GM12878 (cell line): ENCODE measurements around the gene FCGBP. TPM values are rescaled to one million over a fixed set of nuclear protein-coding genes. Genes with fewer than 3 reads are reported as not detected.

ENCODE experiments used
- ATAC-seq: fragments of 200-7000 bp; cut with Tn5 transposase; 3 replicates; pipeline ENCODE4 v1.9.1; 2020; ENCODE audit warnings: mild to moderate bottlenecking, moderate library complexity
- BruUV-seq: library from RNA; stranded (reverse); fragments of 400-500 nt; replicated peaks from 2 replicates; lab custom pipeline; 2021; lab: Mats Ljungman, UMichigan
- CTCF ChIA-PET: fragments of 300-600 bp; sonication (Branson Sonifier 250); formaldehyde crosslinking; extraction: SDS; loops from one replicate; lab custom pipeline; 2021; ENCODE audit warnings: inconsistent platforms; lab: Yijun Ruan, JAX
- POLR2A ChIA-PET: fragments of 350-600 bp; formaldehyde crosslinking; extraction: SDS; loops from one replicate; lab custom pipeline; 2021; ENCODE audit warnings: inconsistent platforms; lab: Charles Lee
- RAD21 ChIA-PET: fragments of 300-600 bp; sonication (Branson Sonifier 250); formaldehyde crosslinking; loops from one replicate; lab custom pipeline; 2023; ENCODE audit warnings: antibody characterized with exemption; ENCODE audit not compliant: unreplicated experiment; lab: Charles Lee
- SMC1A ChIA-PET: fragments of 300-600 bp; sonication (Branson Sonifier 250); formaldehyde crosslinking; loops from one replicate; lab custom pipeline; 2023; ENCODE audit not compliant: unreplicated experiment, uncharacterized antibody; lab: Charles Lee
- DNase-seq: peaks from one replicate; pipeline ENCODE4 v3.0.0-alpha.2; 2011; ENCODE audit warnings: low read depth, low spot score
- FAIRE-seq: peaks from 3 replicates; lab custom pipeline; 2011; peaks lifted over from hg19 to GRCh38; lab: Jason Lieb, UNC
- H2AFZ ChIP-seq: 2 replicates; pipeline ENCODE4 v1.6.0; 2011; ENCODE audit warnings: low read depth, low read length, control low read depth; ENCODE audit not compliant: control insufficient read depth
- H3K27ac ChIP-seq: 2 replicates; pipeline ENCODE4 v1.5.1; 2011; ENCODE audit warnings: control low read depth; ENCODE audit not compliant: control insufficient read depth, insufficient read depth
- H3K27me3 ChIP-seq, 2 experiments: replicated peaks in 1 of 2; 2 replicates each; pipeline versions ENCODE4 v1.6.0 to v1.6.1; 2011; ENCODE audit warnings: low read length in 1 of 2; ENCODE audit not compliant: control insufficient read depth in 2 of 2, insufficient read depth in 2 of 2
- H3K36me3 ChIP-seq, 2 experiments: 2 replicates each; pipeline ENCODE4 v1.5.1; 2011; ENCODE audit warnings: low read length in 1 of 2; ENCODE audit not compliant: control insufficient read depth in 2 of 2, insufficient read depth in 2 of 2
- H3K4me1 ChIP-seq: 2 replicates; pipeline ENCODE4 v1.6.1; 2011; ENCODE audit warnings: mild to moderate bottlenecking, low read length, moderate library complexity, mixed read lengths; ENCODE audit not compliant: control insufficient read depth, insufficient read depth
- H3K4me2 ChIP-seq: 2 replicates; pipeline ENCODE4 v1.6.0; 2011; ENCODE audit warnings: control low read depth; ENCODE audit not compliant: control insufficient read depth, insufficient read depth
- H3K4me3 ChIP-seq: fragments of 200-600 bp; sonication (generic); 2 replicates; pipeline ENCODE4 v1.5.1; 2016
- H3K79me2 ChIP-seq: 2 replicates; pipeline ENCODE4 v1.6.0; 2011; ENCODE audit warnings: low read length; ENCODE audit not compliant: control insufficient read depth, insufficient read depth
- H3K9ac ChIP-seq: 2 replicates; pipeline ENCODE4 v1.8.0; 2011; ENCODE audit warnings: low read length, control low read depth, mixed read lengths; ENCODE audit not compliant: control insufficient read depth, insufficient read depth
- H3K9me3 ChIP-seq: replicated peaks from 3 replicates; pipeline ENCODE4 v1.5.1; 2011; ENCODE audit warnings: mild to moderate bottlenecking, low read length; ENCODE audit not compliant: control insufficient read depth, insufficient read depth
- H4K20me1 ChIP-seq: 2 replicates; pipeline ENCODE4 v1.6.0; 2011; ENCODE audit not compliant: control insufficient read depth, insufficient read depth
- BACH1 ChIP-seq: fragments of 450-650 bp; IDR thresholded peaks from 2 replicates; pipeline ENCODE4 v1.6.1; 2017; ENCODE audit warnings: mild to moderate bottlenecking, borderline replicate concordance
- CHD2 ChIP-seq: IDR thresholded peaks from 2 replicates; pipeline ENCODE4 v1.6.1; 2011; ENCODE audit warnings: low read depth, low read length, improper control_type of control experiment, borderline replicate concordance
- CREM ChIP-seq: IDR thresholded peaks from 2 replicates; pipeline ENCODE4 v1.6.1; 2014; ENCODE audit warnings: antibody characterized with exemption, low read depth
- EZH2 ChIP-seq: IDR thresholded peaks from 2 replicates; pipeline ENCODE4 v1.6.1; 2012; ENCODE audit warnings: low read depth, mild to moderate bottlenecking, control low read depth, inconsistent platforms, low read length, borderline replicate concordance; ENCODE audit not compliant: control insufficient read depth
- MEF2B ChIP-seq: fragments of 450-650 bp; IDR thresholded peaks from 2 replicates; pipeline ENCODE4 v1.6.1; 2018; ENCODE audit warnings: mild to moderate bottlenecking, moderate library complexity; ENCODE audit not compliant: partially characterized antibody, poor library complexity, severe bottlenecking
- MXI1 ChIP-seq: fragments of 150-350 bp; IDR thresholded peaks from 2 replicates; pipeline ENCODE4 v1.6.1; 2011; ENCODE audit warnings: low read depth, mild to moderate bottlenecking, inconsistent platforms, low read length, improper control_type of control experiment
- RAD21 ChIP-seq: IDR thresholded peaks from 2 replicates; pipeline ENCODE4 v1.6.1; 2011; ENCODE audit warnings: mild to moderate bottlenecking, low read depth, low read length, moderate library complexity; ENCODE audit not compliant: insufficient read depth
- RELA ChIP-seq: fragments of 450-650 bp; IDR thresholded peaks from 2 replicates; pipeline ENCODE4 v1.8.0; 2014; ENCODE audit warnings: borderline replicate concordance; ENCODE audit not compliant: partially characterized antibody
- STAT3 ChIP-seq: IDR thresholded peaks from 2 replicates; pipeline ENCODE4 v1.6.1; 2011; ENCODE audit warnings: low read depth, low read length, improper control_type of control experiment
- SUZ12 ChIP-seq: fragments of 200-600 bp; sonication (generic); IDR thresholded peaks from one replicate; pipeline ENCODE4 v1.6.1; 2018; ENCODE audit warnings: antibody characterized with exemption, mild to moderate bottlenecking; ENCODE audit not compliant: unreplicated experiment
- ZBTB11 ChIP-seq: fragments of 450-650 bp; formaldehyde crosslinking; IDR thresholded peaks from 2 replicates; pipeline ENCODE4 v1.5.0; 2022; ENCODE audit warnings: mild to moderate bottlenecking, missing genetic modification characterization
- ZZZ3 ChIP-seq: IDR thresholded peaks from 2 replicates; pipeline ENCODE4 v1.6.1; 2011; ENCODE audit warnings: low read depth; ENCODE audit not compliant: control insufficient read depth, insufficient read length
- WGBS: methylation state at CpG from one replicate; pipeline ENCODE4 v1.1.6; 2016; ENCODE audit warnings: low lambda C conversion rate; ENCODE audit not compliant: insufficient replicate concordance, insufficient coverage; ENCODE audit errors: missing lambda C conversion rate; 5-methylcytosine and 5-hydroxymethylcytosine counted together
- in situ Hi-C: fragments of 300-500 bp; cut with MboI; formaldehyde crosslinking; loops from 9 replicates; pipeline ENCODE4 v1.14.3; 2018; ENCODE audit warnings: mixed read lengths
- intact Hi-C: fragments of 100-400 bp; cut with micrococcal nuclease; formaldehyde crosslinking; loops from one replicate; pipeline ENCODE4 v1.14.2; 2022; ENCODE audit not compliant: unreplicated experiment
- polyA plus RNA-seq, 11 experiments: library from polyadenylated mRNA; depleted of rRNA in 4 of 11; unstranded in 6 of 11; stranded (reverse) in 5 of 11; fragments of >200 nt; fragmentation: Nextera tagmentation in 4 of 11; fragmentation: Illumina TruSeq in 1 of 11; extraction: Ambion mirVana in 4 of 11; extraction: Trizol in 1 of 11; gene quantifications; 1 replicate in 1 of 11; 2 replicates in 10 of 11; pipeline versions ENCODE4 v1.2.1 to v1.2.3, GENCODE V29; 2011 to 2016; ENCODE audit warnings: inconsistent platforms in 2 of 11, missing spikeins in 2 of 11, low read depth in 1 of 11
- total RNA-seq, 4 experiments: library from RNA; depleted of rRNA in 3 of 4; stranded (reverse); fragments of >200 nt in 3 of 4; fragmentation: Illumina TruSeq in 1 of 4; extraction: Trizol in 1 of 4; gene quantifications; 2 replicates each; pipeline versions ENCODE4 v1.2.1 to v1.2.3, GENCODE V29; 2013 to 2021

FCGBP gene
- total and polyA plus RNA-seq, 10 of the 15 experiments (the other 5 are each of a cell fraction or from before 2014, with no cell fraction given): 0.02 to 3.2 (median 0.37) TPM; not detected in 2

- no peaks in the 10 kb centered on the region for H3K4me1 ChIP-seq
- H2AFZ ChIP-seq: no peak overlapping the region
- no peak for ATAC-seq
- intact Hi-C loops (no loop called here), in situ Hi-C loops (no loop called here)
- ChIA-PET CTCF (interaction anchor here (1.5 kb wide), 1 partner anchor 12 kb away, joined by 3 read pairs; the partner anchor contains the start of gene PSMC4), SMC1A (interaction anchor here (0.6 kb wide), 1 partner anchor 9 kb away, joined by 3 read pairs; no protein-coding TSS in a partner anchor), POLR2A (no interaction called here), RAD21 (no interaction called here)
- peaks cover 8% of the 10 kb centered on the region for H3K9me3 ChIP-seq
- H3K36me3 ChIP-seq: peaks cover 11 to 38% of the 10 kb centered on the region in 2 experiments
- TF ChIP-seq BACH1 (no peak), STAT3 (no peak), EZH2 (no peak)
- no peak for FAIRE-seq
- no peak for DNase-seq
- BruUV-seq: no TSS peak
- no peak overlapping the region for H3K27ac ChIP-seq
- no peaks in the 10 kb centered on the region for H3K79me2 ChIP-seq
- H4K20me1 ChIP-seq: no peaks in the 10 kb centered on the region
- H3K4me2 ChIP-seq: no peak overlapping the region
- H3K27me3 ChIP-seq: no peaks in the 10 kb centered on the region
- 100% methylated on average over 1 of the region's 1 CpG for WGBS
- no peak overlapping the region for H3K4me3 ChIP-seq
- H3K9ac ChIP-seq: no peak overlapping the region
Observed at GRCh38 chr19:39982883-39983282, 48.4 kb upstream of the FCGBP start.

- Histone ChIP-seq H3K79me2 (peaks cover 20% of the 10 kb centered on the region), H4K20me1 (no peaks in the 10 kb centered on the region), H3K4me3 (no peak overlapping the region), H2AFZ (no peak overlapping the region), H3K27ac (no peak overlapping the region), H3K4me1 (peaks cover 2% of the 10 kb centered on the region; the same call in 1 of the 2 replicates), H3K4me2 (no peak overlapping the region), H3K27me3 (no peaks in the 10 kb centered on the region), H3K9me3 (no peaks in the 10 kb centered on the region; the same call in 2 of the 3 replicates), H3K36me3 (peaks cover 18 to 43% of the 10 kb centered on the region in 2 experiments), H3K9ac (no peak overlapping the region)
- in situ Hi-C loops: no loop called here
- no peak for ATAC-seq
- 95% methylated on average over 22 of the region's 24 CpGs for WGBS
- ChIA-PET POLR2A (no interaction called here), RAD21 (no interaction called here), SMC1A (no interaction called here), CTCF (no interaction called here)
- FAIRE-seq: no peak
- intact Hi-C loops: loop anchor here (5.0 to 10.0 kb wide), 2 partner anchors 80 to 297 kb away; no protein-coding TSS in a partner anchor
- no TSS peak for BruUV-seq
- no peak for DNase-seq
- TF ChIP-seq RAD21: no peak
- TF ChIP-seq ZZZ3: no peak
- TF ChIP-seq MEF2B: no peak
- TF ChIP-seq ZBTB11 (CRISPR knock-in tag): no peak
- no peak for TF ChIP-seq RELA
- TF ChIP-seq MXI1: no peak
- TF ChIP-seq CREM: no peak
- no peak for TF ChIP-seq CHD2
- TF ChIP-seq SUZ12: no peak
Observed at GRCh38 chr19:39974377-39975155, 40.1 kb upstream of the FCGBP start.
